Measurements from ENCODE around the gene TRIM41. TPM values are rescaled to one million over a fixed set of nuclear protein-coding genes. Genes with fewer than 3 reads are reported as not detected.
A peak's percentile ranks its signal among the peaks of the same experiment; 100 is the strongest.

Gene TRIM41
- total and polyA plus RNA-seq, 9 of the 15 experiments (the other 6 are each of a cell fraction or from before 2014, with no cell fraction given), result 1.8 to 47.6 (median 20.9) TPM

- TF ChIP-seq RAD21 (CRISPR knock-in tag; conservative IDR thresholded peaks at IDR 0.05 in 1 of 2, IDR thresholded peaks at IDR 0.05 in 1 of 2) (peak in 1 of 2 experiments; percentile 33; a peak in 2 of 4 replicates), SOX6 (IDR thresholded peaks at IDR 0.05) (peak; percentile 70; the same call in 1 of the 2 replicates), SMARCA5 (IDR thresholded peaks at IDR 0.05) (no peak; the same call in 1 of the 2 replicates), RHOXF2B (CRISPR knock-in tag; conservative IDR thresholded peaks at IDR 0.05) (no peak), ZNF121 (CRISPR knock-in tag; conservative IDR thresholded peaks at IDR 0.05) (0 out of 2 replicates have a peak, but pooled peaks have one; percentile 7), TFAP4 (CRISPR knock-in tag; IDR thresholded peaks at IDR 0.05; ENCODE audit: borderline replicate concordance) (peak; percentile 71), TOE1 (IDR thresholded peaks at IDR 0.05; ENCODE audit: borderline replicate concordance) (0 out of 2 replicates have a peak, but pooled peaks have one; percentile 37), TOE1 (CRISPR knock-in tag; IDR thresholded peaks at IDR 0.05; ENCODE audit: borderline replicate concordance, low read depth) (0 out of 2 replicates have a peak, but pooled peaks have one; percentile 74), PATZ1 (CRISPR knock-in tag; IDR thresholded peaks at IDR 0.05; ENCODE audit: borderline replicate concordance) (no peak), ZNF764 (CRISPR knock-in tag; IDR thresholded peaks at IDR 0.05; ENCODE audit: low read depth) (peak; percentile 79), RBM22 (IDR thresholded peaks at IDR 0.05; ENCODE audit: low read depth, low read length, poor library complexity, severe bottlenecking) (peak; percentile 91), GTF2B (IDR thresholded peaks at IDR 0.05; ENCODE audit: extremely low read depth, insufficient read length) (no peak), FOXM1 (IDR thresholded peaks at IDR 0.05; ENCODE audit: low read depth) (no peak), FOXM1 (CRISPR knock-in tag; IDR thresholded peaks at IDR 0.05; ENCODE audit: low read depth) (0 out of 2 replicates have a peak, but pooled peaks have one; percentile 34)
Measured at GRCh38 chr5:181187500-181188213, 35.4 kb upstream of the TRIM41 start (continued).

All from K562 (cell line).